NCI-H1092 (cell line): ENCODE data around the gene NUTM2E.
"Not testable (repeated sequence)": the region's sequence is repeated elsewhere in the genome, so short reads cannot be mapped to it uniquely, and the experiment has no call there.

Experiments used
- DNase-seq: peaks from one replicate; lab custom pipeline; 2025; lab: John Stamatoyannopoulos, UW

Gene NUTM2E

DNA sequence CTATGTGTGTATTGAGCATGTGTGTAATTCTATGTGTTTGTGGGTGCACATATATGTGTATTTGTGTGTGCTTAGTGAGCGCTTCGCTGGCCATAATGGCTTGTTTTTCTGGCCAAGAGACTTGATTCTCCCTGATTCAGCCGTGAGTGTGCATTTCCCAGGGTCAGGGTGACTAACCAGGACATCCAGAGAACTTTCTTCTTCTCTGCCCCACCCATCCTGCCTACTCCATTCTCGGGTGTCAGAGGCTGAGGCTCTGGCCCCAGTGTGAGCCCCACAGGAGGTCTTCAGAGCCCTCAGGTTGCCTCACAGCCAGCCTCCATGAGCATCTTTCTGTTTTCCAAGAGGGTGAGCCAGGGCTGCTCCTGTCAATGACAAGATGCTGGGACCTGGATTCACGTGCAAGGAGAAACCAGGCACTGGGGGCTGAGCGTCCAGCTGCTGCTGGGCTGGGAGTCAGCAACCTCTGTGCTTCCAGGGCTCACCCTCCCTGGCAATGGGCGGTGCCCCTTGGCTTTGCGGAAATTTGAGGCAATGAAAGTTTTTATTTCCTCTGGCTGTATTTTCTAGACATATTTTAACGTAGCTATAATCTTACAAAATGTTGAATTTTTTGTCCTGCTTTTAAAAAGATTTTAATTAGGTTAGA lies 40.5 kb downstream of the NUTM2E start:
- DNase-seq: not testable (repeated sequence)

DNA sequence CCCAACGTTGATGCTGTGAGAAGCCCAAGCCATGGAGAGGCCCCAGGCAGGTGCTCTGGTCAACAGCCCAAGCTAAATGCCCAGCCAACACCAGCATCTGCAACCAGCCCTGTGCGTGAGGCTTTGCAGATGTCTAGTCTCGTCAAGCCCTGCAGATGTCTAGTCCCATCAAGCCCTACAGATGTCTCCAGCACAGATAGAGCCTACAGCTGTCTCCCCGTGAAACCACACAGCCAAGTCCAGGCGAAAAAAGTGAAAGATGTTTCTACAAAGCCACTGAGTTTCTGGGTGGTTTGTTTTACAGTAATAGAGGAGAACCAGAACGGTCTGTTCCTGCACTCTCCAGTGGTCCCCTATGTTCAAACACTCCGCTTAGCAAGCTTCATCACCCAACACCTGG lies 41.5 kb downstream of the NUTM2E start:
- DNase-seq: not testable (repeated sequence)

DNA sequence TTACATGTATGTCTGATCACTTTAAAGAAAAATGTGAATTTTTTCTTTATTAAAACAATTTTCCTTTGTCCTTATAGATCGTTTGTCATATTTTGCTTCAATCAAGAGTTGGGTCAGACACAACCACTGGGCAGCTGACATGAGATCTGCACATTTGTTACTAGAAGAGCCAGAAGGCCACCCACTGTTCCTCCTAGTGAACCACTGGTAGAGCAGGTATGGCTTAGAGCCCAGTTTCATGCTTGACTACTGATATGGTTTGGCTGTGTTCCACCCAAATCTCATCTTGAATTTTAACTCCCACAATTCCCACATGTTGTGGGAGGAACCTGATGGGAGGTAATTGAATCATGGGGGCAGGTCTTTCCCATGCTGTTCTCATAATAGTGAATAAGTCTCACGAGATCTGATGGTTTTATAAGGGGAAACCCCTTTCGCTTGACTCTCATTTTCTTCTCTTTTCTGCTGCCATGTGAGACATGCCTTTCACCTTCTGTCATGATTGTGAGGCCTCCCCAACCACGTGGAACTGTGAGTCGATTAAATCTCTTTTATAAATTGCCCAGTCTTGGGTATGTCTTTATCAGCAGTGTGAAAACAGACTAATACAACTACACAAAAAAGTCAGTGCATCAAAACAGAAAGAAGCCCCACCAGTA lies 43.0 kb downstream of the NUTM2E start:
- not testable (repeated sequence) for DNase-seq

DNA sequence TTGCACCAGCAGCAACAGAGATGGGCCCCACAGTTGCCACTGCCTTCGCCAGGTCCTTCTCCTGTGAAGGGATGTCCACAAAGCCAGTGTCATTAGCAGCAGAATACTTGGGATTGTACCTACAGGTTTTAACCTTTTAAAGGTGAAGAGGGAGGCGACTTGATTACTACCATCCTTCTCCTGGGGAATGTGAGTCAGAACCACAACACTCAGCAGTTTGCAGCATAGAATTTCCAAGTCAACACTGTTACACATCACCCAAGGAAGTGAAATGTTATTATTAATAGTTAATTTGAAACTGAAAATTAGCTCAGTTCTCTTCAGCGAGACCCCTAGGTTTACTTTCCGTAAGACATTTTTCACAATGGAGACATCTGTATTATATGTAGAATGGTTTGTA lies 45.2 kb downstream of the NUTM2E start:
- not testable (repeated sequence) for DNase-seq
